ENCODE results near the gene LCN10.

The LCN10 gene

DNA sequence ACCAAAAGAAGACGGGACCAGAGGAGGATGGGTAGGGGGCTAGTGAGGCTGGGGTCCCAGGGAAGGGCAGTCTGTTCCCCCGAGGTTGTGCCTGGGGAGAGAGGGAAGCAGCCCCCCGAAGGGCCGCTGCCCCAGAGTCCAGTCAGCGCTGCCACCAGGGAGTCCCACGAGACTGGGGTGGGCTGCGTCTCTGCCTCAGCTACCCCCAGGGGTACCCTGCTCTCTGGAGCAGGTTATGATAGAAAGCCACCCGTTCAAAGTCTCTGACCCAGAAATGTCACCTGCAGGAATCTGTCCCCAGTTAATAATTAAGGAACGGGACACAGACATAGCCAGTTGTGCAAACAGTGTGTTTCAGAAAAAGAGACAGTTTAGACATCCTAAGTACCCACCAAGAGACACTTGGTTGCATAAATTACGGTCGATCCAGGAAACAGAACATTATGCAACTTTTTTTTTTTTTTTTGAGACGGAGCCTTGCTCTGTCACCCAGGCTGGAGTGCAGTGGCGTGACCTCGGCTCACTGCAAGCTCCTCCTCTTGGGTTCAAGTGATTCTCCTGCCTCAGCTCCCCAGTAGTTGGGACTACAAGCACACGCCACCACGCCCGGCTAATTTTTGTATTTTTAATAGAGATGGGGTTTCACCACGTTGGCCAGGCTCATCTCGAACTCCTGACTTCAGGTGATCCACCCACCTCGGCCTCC, 44.8 kb downstream of the LCN10 start:
- no peak for DNase-seq

DNA sequence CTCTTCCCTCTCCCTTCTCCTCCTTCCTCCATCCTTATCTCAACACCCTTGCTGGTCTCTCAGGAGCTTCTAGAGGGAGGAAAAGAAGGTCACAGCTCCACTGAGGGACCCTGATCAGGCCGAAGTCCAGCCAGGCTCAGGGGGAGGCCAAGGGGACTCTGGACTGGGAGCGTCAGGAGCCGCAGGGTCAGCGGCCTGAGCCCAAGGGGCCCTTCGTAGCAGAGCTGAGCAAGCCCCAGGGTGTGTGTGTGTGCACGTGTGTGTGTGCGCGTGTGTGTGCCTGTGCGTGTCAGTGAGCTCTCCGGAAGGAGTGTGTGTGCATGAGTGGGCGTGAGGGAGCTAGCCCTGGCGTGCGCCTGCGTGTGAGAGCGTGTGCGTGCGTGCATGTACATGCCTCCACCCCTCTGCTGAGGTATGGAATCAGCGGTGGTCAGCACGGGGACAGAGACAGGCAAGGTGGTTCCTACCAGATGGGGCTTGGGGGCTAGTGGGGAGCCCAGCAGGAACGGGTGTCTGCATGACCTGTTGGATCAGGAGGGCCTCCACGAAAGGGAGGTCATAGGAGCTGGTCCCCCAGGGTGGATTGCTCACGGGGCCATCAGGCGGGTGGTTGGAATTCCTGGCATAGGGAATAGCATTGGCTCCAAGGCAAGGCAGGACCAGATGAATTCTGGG, 45.5 kb downstream of the LCN10 start:
- DNase-seq: no peak

DNA sequence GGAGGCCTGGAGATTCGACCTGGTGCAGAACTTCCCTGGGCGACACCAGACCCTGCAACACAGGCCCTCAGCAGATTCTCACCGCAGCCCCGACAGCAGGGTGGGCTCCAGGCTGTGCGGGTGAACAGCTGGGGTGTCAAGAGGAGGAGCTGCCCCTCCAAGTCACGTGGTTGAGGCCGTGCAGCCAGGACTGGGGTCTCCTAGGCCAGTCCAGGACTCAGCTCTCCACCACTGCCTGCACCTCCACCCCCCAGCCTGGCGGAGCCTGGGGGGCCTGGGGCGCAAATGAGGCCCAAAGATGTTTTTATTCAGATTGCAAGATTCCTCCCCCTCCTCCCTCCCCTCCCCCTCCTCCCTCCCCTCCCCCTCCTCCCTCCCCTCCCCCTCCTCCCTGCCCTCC, 46.2 kb downstream of the LCN10 start:
- DNase-seq: no peak

DNA sequence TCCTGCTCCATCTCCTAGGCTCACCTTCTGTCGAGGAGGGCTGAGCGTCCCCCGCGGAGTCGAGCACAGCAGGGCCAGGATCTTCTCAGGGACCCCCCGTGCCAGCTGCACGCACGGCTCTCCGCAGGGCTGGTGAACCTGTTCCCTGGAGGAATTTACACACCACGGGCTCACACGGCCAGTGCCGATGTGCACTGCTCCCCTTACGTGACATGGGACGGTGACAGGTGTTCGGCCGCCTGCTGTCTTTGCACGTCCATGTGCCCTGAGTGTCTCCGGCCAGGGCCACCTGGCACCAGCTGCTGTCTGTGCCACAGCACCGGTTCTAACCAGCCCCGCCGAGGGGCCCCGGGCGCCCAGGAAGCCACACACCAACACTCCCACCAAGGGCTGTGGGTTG, 46.8 kb downstream of the LCN10 start:
- DNase-seq: no peak

- DNase-seq: peak; percentile 78
Measured at GRCh38 chr9:136695435-136695895, 47.3 kb downstream of the LCN10 start.

- DNase-seq: no peak
Measured at GRCh38 chr9:136694872-136695247, 47.9 kb downstream of the LCN10 start.

DNA sequence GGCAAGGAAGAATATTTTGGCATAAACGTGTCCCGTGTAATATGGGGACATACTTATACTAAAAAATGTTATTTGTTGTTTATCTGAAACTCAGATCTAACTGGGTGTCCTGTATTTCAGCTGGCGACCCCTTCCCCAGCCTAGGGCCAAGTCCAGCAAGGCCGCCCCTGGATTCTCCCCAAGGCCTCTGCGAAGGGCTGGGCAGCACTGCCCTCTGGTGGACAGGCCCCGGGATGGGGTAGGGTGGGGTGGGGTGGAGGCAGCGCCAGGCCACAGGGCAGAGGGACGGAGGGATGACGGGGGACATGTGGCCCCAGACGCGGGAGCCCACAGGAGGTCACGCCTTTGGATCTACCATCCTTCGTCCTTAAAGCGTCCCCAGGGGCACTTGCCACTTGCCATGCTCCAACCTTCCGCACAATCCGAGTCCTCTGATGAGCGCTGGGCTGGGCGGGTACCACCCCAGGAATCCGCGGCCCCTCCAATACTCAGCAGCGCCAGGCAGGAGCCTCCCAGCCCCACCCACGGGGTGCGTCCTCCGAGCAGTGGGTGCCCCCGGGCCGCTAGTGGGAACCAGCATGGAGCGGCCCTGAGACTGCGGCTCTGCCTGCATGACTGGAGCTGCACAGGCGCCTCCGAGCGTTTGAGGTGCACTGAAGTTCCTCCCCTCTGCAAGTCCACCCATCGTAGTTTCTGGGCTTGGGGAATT, 48.4 kb downstream of the LCN10 start:
- DNase-seq: no peak

DNA sequence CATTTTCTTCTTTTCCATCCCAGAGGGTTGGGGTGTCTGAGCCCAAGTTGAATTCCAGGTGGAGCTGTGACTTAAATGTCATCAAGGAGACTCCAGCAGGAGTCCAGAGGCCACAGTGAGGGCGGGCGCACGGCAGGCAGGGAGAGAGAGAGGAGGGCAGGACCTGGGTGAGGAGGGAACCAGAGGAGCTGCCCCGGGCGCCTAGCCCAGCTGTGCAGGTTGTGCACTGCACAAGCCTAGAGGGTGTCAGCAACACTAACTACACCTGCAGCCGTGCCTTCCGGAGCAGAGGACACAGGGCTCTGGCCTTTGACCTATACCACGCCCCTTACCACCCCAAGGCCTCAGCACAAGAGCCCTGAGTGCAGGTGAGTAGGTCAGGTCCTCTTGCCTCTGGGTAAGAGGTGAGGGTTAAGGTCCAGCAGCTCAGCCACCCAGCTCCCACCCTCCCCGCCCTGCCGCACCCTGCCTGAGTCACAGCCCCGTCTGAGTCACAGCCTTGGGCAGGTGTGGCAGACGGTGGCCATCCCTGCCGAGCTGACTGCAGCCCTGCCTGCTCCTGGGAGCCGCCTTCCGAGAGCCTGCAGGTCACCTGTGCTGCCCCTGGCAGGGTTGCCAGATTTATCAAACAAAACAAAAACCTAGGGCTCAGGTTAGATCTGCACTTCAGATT, 49.1 kb downstream of the LCN10 start:
- no peak for DNase-seq

- DNase-seq: no peak
Measured at GRCh38 chr9:136693135-136693489, 49.6 kb downstream of the LCN10 start.

DNA sequence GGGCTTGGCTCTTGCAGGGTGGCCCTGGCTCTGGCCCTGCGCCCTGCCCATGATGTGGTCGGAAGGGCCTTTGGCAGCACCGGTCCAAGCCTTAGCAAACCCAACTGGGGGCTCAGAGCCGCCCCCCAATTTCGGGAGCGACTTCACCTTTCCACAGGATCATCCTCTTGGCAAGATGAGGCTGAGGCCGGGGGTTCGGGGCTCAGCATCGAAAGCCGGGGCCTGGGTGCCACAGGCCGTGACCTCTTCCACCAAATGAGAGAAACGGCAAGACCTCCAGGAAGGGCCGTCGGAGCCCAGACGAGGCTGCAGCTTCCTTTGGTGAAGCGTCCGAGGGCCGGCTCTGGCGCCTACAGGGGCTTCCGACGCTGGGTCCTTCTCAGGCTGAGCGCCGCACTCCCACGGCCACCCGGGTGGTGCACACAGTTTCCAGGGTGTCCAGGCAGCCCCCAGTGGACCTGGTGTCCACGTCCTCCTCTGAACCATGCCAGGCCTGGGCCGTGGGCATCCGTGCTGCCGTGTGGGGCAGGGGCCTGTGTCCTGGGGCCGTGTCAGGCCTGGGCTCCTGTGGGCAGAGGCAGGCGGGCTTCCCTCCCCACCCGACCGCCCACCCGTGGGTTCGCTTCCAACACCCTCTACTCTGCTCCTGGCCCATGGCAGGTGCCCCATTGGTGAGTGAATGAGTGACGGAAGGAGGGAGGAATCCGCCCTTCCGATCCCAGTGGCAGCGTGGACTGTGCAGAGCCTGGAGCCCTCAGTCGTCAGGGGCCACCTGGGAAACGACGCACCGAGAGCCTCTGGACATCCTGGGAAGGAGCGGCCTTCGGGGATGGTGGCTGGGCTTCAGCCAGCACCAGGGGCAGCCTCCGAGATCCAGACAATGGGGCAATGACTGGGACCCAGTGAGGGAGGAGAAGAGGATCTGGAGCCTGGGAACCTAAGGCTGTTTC, 50.3 kb downstream of the LCN10 start:
- DNase-seq: no peak

DNA sequence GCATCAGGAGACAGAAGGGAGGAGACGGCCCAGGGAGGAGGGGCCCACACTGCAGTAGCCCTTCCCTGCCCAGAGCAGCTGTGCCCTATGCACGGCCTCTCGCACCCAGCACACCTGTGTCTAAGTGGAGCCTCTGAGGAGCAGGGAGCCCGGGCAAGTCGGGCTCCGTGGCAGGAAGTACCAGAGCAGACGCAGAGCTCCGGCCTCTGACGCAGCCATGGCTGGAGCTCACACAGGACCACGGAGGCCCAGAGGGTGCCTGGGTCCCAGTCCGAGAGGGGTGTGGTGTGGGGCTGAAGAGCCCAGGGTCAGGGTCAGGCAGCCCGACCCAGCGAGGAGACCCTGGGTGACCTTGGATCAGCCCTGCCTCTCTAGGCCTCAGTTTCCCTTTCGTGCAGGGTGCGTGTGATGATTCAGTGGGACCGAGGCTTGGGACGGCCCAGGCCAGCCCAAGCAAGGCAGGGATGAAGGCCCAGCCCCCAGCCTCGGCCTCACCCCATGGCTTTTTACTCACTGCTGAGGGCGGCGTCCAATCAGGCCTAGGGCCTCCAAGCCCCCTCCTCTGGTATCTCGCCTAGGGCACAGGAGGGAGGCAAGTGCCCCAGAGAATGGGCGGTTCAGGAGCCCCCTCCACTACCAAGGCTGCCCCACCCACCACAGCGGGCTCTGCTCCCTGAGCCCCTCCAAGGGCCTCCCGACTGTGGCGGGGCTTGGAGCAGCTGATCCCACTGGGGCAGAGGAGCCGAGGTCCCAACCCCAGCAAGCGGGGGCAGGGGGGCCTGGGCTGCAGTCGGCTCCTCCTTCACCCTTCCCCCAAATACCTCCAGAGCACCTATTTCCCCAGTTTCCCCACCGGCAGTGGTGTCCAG, 51.2 kb downstream of the LCN10 start:
- DNase-seq: no peak

- no peak for DNase-seq
Measured at GRCh38 chr9:136690806-136691261, 51.9 kb downstream of the LCN10 start.

DNA sequence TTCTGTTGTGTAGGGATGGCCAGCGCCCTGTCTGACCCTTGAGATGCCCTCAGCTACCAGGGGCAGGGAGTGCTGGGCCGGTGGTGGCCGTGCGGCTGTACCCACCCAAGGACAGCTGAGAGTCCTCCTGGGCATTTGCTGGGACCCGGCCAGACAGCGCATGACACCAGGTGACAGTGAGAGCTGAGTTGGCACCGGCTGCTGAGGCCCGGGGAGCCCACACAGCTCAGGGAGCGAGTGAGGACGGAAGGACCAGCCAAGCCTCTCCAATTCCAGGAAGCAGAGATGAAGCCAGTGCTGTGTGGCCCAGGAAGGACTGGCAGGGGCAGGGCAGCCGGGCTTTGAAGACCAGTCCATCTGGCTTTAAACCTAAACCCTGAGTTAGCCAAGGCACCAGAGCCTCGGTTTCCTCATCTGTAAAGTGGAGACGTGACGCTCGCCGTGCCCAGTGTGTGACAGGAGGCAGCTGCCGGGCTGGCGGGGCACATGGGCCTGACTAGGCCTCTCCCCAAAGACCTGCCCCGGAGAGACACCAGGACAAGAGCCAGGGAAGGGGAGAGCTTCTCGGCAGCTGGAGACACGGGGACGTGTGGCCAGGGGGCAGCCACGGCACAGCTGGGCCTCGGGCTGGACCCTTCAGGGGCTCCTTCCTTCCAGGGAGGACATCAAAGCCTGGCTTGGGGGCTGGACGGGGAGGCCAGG, 52.5 kb downstream of the LCN10 start:
- no peak for DNase-seq

GRCh38 chr9:136689108-136689460, 53.7 kb downstream of the LCN10 start:
- no peak for DNase-seq

DNA sequence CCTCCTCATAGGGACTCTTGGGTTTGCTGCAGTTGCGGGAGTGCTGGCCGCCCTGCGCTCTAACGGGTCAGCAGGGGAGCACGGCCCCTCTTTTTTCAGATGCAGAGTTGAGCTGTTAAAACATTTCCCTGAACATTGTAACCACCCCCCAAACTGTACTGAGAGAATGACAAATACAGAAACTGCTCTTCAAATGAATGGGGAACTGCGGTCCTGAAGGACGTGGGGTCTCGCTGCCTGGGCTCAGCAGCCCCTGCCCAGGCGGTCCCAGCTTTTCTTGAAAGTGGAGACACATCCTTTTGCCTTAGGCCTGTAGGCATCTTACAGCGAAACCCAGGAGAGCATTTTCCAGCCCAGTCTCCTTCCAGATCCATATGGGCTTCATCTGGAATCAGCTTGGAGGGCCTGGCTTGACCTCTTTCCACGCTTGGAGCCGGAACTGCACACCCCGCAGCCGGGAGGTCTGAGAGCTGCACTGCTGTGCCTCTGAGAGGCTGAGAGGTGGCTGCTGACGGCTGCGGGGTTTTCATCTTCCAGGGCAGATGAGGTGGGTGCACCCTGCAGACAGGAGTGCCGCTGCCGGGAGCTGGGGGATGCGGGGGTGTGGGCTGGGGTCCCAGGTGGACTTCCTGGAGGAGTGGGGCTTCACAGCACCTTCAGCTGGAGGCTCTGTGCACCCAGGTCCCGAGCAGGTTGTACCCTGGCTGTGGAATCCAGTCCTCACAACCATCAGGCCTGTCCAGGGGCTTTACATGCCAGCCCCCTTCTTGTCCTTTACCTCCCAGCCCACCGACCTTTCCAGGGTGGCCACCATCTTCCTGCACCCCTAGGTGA, 54.2 kb downstream of the LCN10 start:
- no peak for DNase-seq
